Head of caudate nucleus (tissue), 42 donors: ENCODE results near the gene ANK2.

ENCODE experiments used
- DNase-seq, 42 donors: peaks; one replicate each; pipeline versions ENCODE4 v3.0.0 to v3.0.0-alpha.2; 2020 to 2021; ENCODE audit warnings: mixed read lengths in 7 of 42
- intact Hi-C: fragments of 100-400 bp; cut with DNase I; formaldehyde crosslinking; loops from one replicate; pipeline ENCODE4 v1.15.0; 2022

The ANK2 gene

DNA sequence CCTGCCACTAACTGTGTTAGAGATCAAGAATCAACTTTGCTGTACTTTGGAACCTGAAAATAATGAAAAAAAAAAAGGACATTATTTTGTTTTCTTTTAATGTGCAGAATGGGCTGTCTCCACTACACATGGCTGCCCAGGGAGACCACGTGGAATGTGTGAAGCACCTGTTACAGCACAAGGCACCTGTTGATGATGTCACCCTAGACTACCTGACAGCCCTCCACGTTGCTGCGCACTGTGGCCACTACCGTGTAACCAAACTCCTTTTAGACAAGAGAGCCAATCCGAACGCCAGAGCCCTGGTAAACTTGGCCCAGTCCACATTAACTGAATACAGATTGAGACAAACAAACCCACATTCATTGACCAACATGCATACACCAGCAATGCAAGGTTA lies 206.2 kb downstream of the ANK2 start:
- intact Hi-C loops = no loop called here
- no peak for DNase-seq

GRCh38 chr4:113256946-113257345 lies 207.5 kb downstream of the ANK2 start:
- intact Hi-C loops = no loop called here
- no peak for DNase-seq

- DNase-seq = no peak
- intact Hi-C loops = no loop called here
Measured at GRCh38 chr4:113260688-113261087, 211.2 kb downstream of the ANK2 start.

GRCh38 chr4:113263274-113263673 lies 213.8 kb downstream of the ANK2 start:
- DNase-seq = no peak

GRCh38 chr4:113270520-113271319 lies 221.3 kb downstream of the ANK2 start:
- intact Hi-C loops = no loop called here
- no peak for DNase-seq

More at GRCh38 chr4:113263274-113263673, 213.8 kb downstream of the ANK2 start:
- intact Hi-C loops = no loop called here

- DNase-seq = no peak
- intact Hi-C loops = no loop called here
Measured at GRCh38 chr4:113272523-113272922, 223.1 kb downstream of the ANK2 start.

DNA sequence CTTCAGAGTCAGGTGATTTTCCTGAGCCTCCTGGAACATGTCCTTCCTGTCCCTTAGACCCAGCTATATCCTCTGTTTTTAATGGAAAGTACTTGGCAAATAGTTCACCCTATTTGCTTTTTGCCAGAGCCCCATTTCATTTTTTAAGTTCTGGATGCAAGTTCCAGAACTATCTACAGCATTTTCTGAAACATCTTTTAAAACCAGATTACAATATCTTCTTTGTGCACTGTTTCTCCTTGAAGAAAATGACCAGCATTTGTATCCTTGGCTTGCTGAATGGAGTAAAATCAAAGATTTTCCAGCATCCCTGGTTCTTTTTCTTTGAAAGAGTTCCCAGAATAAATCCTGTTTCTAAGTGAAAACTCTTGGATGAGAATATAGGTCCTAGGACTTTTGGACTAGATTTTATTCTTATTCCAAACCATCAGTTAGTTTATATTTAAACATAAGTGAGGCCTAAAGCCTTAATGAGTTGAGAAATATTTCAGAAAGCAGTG lies 224.3 kb downstream of the ANK2 start:
- no peak for DNase-seq
- intact Hi-C loops = no loop called here

GRCh38 chr4:113276464-113277170 lies 227.2 kb downstream of the ANK2 start:
- DNase-seq = peak in 1 of 42 donors; percentile 38
- intact Hi-C loops = no loop called here

DNA sequence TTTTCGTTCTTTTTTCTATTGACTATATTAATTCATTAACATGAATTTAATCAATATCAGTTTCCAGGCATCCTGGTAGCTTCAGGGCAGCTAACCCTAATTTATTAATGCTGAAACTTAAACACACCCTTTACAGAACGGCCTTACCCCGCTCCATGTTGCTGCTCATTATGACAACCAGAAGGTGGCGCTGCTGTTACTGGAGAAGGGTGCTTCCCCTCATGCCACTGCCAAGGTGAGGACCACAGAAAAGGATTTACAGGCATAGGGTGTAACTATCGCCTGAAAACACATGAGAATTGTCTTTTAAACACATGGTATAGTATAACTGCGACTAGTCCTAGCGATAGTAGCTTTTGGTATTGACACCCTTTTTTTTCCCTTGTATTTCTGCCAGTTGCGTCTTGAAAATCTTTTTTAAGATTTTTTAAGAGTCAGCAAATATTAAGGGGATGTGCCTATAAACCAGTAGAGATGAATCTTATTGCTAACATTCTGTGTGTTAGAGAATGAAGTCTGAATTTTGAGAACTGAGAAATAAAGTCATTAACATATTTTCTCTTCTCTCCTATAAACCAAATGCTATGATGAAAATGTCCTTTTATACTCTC lies 229.0 kb downstream of the ANK2 start:
- intact Hi-C loops = no loop called here
- DNase-seq = peak; percentile 31 to 92 (median 74)

DNA sequence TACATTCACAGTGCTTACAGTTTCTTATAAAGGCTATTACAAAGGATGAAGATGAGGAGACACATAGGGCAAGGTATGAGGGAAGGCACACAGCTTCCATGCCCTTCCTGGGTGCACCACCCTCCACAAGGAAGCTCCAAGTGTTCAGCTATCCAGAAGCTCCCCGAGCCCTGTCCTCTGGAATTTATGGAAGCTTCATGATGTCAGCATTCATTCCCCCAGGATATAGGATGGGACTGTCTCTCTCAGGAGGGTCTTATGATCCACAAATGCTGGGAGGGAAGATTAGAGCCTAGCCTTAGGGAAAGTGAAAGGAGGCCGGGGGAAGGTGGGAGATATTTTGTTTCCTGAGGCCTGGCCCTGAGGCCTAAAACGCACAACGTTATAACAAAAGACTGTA lies 236.0 kb downstream of the ANK2 start:
- no peak for DNase-seq
- intact Hi-C loops = loop anchor here (10.0 kb wide), 1 partner anchor 181 kb away; no protein-coding TSS in a partner anchor

DNA sequence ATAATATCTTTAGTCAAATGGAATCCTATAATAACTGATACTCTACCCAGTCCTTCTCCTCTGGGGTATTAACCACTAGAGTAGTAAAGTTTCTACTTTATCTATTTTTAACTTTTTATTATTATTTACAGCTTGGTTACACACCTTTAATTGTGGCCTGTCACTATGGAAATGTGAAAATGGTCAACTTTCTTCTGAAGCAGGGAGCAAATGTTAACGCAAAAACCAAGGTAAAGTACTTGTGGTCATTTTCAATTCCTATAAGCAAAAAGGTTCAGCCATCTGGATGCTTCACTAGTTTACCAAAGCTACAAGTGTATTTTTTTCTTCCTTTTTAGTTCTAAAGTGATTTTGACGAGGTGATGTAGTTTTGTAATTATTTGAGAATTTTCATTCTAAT lies 238.8 kb downstream of the ANK2 start:
- no peak for DNase-seq
- intact Hi-C loops = loop anchor here (10.0 kb wide), 1 partner anchor 183 kb away; no protein-coding TSS in a partner anchor

DNA sequence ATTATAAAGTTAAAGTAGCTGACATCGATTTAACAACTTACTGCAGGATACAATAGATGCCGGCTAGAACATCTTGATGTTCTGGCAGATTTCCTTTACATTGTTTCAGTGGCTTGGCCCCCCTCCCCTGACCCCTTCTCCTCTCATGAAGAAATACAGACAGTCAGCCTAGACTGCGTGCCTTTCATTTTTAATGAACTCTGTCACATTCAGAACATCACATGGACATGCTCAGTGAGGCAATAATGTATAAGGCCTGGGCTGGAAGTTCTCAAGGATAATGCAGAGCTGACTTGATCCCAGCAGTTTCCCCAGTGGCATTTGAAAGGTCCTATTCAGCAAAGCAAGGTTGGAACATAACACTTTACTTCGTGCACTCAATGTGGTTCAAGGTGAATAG lies 239.2 kb downstream of the ANK2 start:
- no peak for DNase-seq
- intact Hi-C loops = loop anchor here (10.0 kb wide), 1 partner anchor 184 kb away; no protein-coding TSS in a partner anchor

DNA sequence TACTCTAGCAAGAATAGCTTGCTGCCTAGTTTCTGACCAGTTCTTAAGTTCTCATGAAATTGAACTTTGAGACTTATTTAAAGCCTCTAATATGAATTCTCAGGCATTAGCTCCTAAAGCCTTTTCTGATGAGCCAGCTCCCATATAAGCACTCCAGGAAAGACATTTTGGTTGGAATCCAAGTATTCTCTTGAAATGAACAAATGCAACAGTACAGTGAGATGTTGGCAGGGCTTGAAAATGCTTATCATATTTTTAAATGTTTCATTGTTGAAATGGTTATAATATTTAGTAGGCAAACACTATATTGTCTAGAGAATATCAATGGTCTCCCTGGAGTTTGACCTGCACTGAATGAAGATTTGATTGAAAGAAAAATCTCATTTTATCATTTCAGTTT lies 240.3 kb downstream of the ANK2 start:
- intact Hi-C loops = loop anchor here (10.0 kb wide), 1 partner anchor 185 kb away; no protein-coding TSS in a partner anchor
- DNase-seq = no peak

DNA sequence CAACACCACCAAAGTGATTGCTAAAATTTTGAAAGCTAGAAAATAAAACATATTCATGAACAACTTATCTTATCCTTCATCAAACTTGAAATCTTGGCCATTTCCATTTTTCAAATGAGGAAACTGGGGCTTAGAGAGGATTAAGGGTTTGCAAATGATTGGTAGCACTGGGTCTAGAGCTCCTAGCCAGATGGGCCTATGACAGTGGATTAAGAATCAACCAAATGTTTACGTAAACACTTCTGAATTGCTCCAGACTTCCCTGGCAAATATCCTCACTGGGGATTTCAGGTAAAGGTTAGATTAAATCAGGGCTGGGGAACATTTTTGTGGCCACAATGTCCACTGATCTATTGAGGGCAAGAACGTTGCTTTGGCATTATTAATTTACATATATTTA lies 241.2 kb downstream of the ANK2 start:
- DNase-seq = no peak
- intact Hi-C loops = no loop called here

DNA sequence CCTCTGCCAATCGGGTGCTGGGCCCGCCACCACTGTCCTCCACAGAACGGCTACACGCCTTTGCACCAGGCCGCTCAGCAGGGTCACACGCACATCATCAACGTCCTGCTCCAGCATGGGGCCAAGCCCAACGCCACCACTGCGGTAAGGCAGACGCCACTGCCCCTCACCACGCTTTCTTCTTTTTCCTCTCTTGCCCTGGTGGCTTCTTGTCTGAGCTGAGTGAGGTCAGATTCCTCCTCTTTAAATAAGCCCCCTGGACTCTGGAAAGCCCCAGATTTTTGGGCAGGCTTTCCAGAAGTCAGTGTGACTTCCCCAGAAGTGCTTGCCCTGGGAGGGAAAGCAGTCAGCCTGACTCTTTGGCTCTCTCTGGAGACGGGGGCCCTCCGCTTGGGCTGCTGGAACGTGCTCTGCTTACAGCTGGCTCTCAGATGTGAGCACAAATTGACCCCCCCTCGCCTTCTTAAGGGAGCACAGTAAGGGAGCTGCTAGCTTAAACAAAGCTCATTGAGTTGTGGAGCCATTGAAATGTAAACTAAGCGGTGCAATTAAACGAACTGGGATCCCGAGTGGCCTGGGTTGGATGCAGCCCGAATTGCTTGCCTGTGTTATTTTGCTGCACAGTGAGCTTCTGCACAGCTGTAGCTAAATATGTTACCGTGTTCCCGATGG lies 243.1 kb downstream of the ANK2 start:
- peak; percentile 32 to 87 (median 67) for DNase-seq
- intact Hi-C loops = no loop called here

- intact Hi-C loops = no loop called here
- peak in 22 of 42 donors; percentile 3 to 64 (median 32) for DNase-seq
Measured at GRCh38 chr4:113293043-113293560, 243.6 kb downstream of the ANK2 start.

DNA sequence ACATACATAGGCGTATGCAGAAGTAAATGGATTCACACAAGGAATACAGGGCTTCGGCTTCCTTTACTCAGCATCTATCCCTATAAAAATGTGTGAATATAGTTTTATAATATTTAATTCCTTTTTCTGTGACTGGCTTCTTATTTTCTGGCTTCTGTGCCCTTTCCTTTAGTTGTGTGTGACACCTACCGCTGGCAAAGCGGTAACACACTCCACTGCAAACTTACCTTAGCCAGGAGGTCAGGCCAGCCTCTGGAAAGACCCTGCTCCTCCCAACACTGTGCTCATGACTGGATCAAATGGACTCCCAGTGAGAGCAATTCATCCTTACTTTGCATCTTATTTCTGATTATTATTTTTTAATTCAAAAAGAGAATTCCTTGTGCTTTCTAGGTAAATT lies 244.2 kb downstream of the ANK2 start:
- intact Hi-C loops = no loop called here
- DNase-seq = peak in 5 of 42 donors; percentile 11 to 24 (median 14)

DNA sequence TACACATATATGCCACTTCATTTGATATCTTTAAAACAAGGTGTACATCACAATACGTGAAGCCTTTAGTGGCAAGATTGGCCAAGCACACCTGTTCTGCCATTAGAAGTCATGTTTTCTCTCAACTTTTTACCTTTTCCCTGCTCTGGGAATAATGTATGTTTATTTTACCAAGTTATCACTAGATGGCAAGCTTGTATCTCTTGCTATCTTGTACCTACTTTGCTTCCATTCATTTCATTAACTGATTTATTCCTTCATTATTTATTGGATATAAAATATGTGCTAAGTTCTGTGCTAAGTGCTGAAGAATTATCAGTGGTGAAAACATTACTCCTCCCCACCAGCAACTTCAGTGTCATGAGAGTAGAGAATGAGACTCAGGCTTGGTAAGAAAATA lies 245.5 kb downstream of the ANK2 start:
- intact Hi-C loops = no loop called here

GRCh38 chr4:113300471-113300928 lies 251.0 kb downstream of the ANK2 start:
- peak in 16 of 42 donors; percentile 12 to 68 (median 30) for DNase-seq
- intact Hi-C loops = no loop called here

More for the DNA sequence above, 245.5 kb downstream of the ANK2 start:
- DNase-seq = no peak
